ENCODE measurements around the gene TCF7. TPM values are rescaled to one million over a fixed set of nuclear protein-coding genes. Genes with fewer than 3 reads are reported as not detected.

TCF7 gene
- polyA plus RNA-seq, 1 donor from 2014 or later, result 0.15 TPM

DNA sequence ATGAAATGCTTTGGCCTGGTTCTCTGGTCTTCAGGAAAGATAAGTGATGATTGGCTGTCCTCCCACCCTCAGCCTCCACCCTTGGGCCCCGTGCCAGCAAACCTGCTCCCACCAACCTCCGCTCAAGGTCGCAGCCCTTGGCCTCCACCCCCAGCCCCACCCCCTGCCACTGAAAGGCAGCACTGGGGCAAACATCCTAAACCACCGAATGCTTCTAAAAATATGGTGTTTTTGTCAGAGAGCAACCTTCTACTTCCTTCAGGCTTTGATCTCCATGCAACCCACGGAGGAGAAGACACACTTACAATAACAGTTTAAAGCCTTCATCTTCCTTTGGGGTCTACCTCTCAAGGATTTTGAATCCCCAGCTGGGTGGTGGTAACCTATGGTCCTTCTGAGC is 24.0 kb upstream of the TCF7 start:
- no peak for TF ChIP-seq EP300 (conservative IDR thresholded peaks at IDR 0.05; ENCODE audit: poor library complexity, severe bottlenecking)
- TF ChIP-seq MXI1 (conservative IDR thresholded peaks at IDR 0.05; ENCODE audit: poor library complexity, severe bottlenecking), result no peak
- no peak for TF ChIP-seq EZH2 (IDR thresholded peaks at IDR 0.05; ENCODE audit: borderline replicate concordance, insufficient read depth, low read length, poor library complexity, severe bottlenecking)
- TF ChIP-seq SMC3 (conservative IDR thresholded peaks at IDR 0.05; ENCODE audit: poor library complexity), result no peak
- TF ChIP-seq RAD21 (conservative IDR thresholded peaks at IDR 0.05), result no peak
- no peak for TF ChIP-seq REST (IDR thresholded peaks at IDR 0.05; ENCODE audit: borderline replicate concordance)
- no peak for TF ChIP-seq TAF1 (IDR thresholded peaks at IDR 0.05; ENCODE audit: low read depth)
- no peak for TF ChIP-seq POLR2AphosphoS5 (IDR thresholded peaks at IDR 0.05)
- TF ChIP-seq, protein P1, sequence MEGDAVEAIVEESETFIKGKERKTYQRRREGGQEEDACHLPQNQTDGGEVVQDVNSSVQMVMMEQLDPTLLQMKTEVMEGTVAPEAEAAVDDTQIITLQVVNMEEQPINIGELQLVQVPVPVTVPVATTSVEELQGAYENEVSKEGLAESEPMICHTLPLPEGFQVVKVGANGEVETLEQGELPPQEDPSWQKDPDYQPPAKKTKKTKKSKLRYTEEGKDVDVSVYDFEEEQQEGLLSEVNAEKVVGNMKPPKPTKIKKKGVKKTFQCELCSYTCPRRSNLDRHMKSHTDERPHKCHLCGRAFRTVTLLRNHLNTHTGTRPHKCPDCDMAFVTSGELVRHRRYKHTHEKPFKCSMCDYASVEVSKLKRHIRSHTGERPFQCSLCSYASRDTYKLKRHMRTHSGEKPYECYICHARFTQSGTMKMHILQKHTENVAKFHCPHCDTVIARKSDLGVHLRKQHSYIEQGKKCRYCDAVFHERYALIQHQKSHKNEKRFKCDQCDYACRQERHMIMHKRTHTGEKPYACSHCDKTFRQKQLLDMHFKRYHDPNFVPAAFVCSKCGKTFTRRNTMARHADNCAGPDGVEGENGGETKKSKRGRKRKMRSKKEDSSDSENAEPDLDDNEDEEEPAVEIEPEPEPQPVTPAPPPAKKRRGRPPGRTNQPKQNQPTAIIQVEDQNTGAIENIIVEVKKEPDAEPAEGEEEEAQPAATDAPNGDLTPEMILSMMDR (IDR thresholded peaks at IDR 0.05; ENCODE audit: poor library complexity, severe bottlenecking), result no peak
- Histone ChIP-seq H3K4me2 (ENCODE audit: low read length) (no peak overlapping the region), H3K27me3 (ENCODE audit: insufficient read depth, low read depth, low read length) (no peaks in the 10 kb centered on the region), H3K9me2 (ENCODE audit: insufficient read depth, low read length) (no peaks in the 10 kb centered on the region), H3K9me3 (ENCODE audit: low read length) (no peaks in the 10 kb centered on the region), H4K20me1 (ENCODE audit: insufficient read depth) (no peaks in the 10 kb centered on the region), H3F3A (ENCODE audit: insufficient read depth, low read length, poor library complexity, severe bottlenecking) (no peaks in the 10 kb centered on the region), H3K4me3 (ENCODE audit: low read length) (no peak overlapping the region), H3K27ac (ENCODE audit: low read length) (no peak overlapping the region), H2AFZ (ENCODE audit: low read depth, low read length) (no peak overlapping the region), H3K36me3 (ENCODE audit: insufficient read depth, low read length) (no peaks in the 10 kb centered on the region), H3K79me2 (replicated peaks; ENCODE audit: insufficient read depth, low read length) (no peaks in the 10 kb centered on the region), H3K9ac (ENCODE audit: low read length) (no peak overlapping the region)

GRCh38 chr5:134091626-134092121 is 22.8 kb upstream of the TCF7 start:
- Histone ChIP-seq H2AFZ (ENCODE audit: low read depth, low read length) (no peak overlapping the region), H3K4me3 (ENCODE audit: low read length) (no peak overlapping the region), H3K27ac (ENCODE audit: low read length) (no peak overlapping the region), H3K4me2 (ENCODE audit: low read length) (no peak overlapping the region), H3K9me2 (ENCODE audit: insufficient read depth, low read length) (no peaks in the 10 kb centered on the region), H3K79me2 (replicated peaks; ENCODE audit: insufficient read depth, low read length) (no peaks in the 10 kb centered on the region), H3K9me3 (ENCODE audit: low read length) (no peaks in the 10 kb centered on the region), H3F3A (ENCODE audit: insufficient read depth, low read length, poor library complexity, severe bottlenecking) (no peaks in the 10 kb centered on the region), H4K20me1 (ENCODE audit: insufficient read depth) (no peaks in the 10 kb centered on the region), H3K36me3 (ENCODE audit: insufficient read depth, low read length) (no peaks in the 10 kb centered on the region), H3K27me3 (ENCODE audit: insufficient read depth, low read depth, low read length) (no peaks in the 10 kb centered on the region), H3K9ac (ENCODE audit: low read length) (no peak overlapping the region)
- TF ChIP-seq TAF1 (IDR thresholded peaks at IDR 0.05; ENCODE audit: low read depth), result no peak
- TF ChIP-seq REST (IDR thresholded peaks at IDR 0.05; ENCODE audit: borderline replicate concordance), result no peak
- no peak for TF ChIP-seq POLR2AphosphoS5 (IDR thresholded peaks at IDR 0.05)
- TF ChIP-seq EP300 (conservative IDR thresholded peaks at IDR 0.05; ENCODE audit: poor library complexity, severe bottlenecking), result no peak
- TF ChIP-seq, protein P1 (IDR thresholded peaks at IDR 0.05; ENCODE audit: poor library complexity, severe bottlenecking), result no peak
- TF ChIP-seq RAD21 (conservative IDR thresholded peaks at IDR 0.05), result no peak
- no peak for TF ChIP-seq SMC3 (conservative IDR thresholded peaks at IDR 0.05; ENCODE audit: poor library complexity)
- no peak for TF ChIP-seq EZH2 (IDR thresholded peaks at IDR 0.05; ENCODE audit: borderline replicate concordance, insufficient read depth, low read length, poor library complexity, severe bottlenecking)
- TF ChIP-seq MXI1 (conservative IDR thresholded peaks at IDR 0.05; ENCODE audit: poor library complexity, severe bottlenecking), result no peak
